Measurements from ENCODE around the gene FBXW11.

GRCh38 chr5:171986772-171987171, 19.7 kb downstream of the FBXW11 start:
- TF ChIP-seq EZH2 (IDR thresholded peaks at IDR 0.05; ENCODE audit: borderline replicate concordance, low read depth, low read length, poor library complexity, severe bottlenecking), result no peak
- TF ChIP-seq CTCF (conservative IDR thresholded peaks at IDR 0.05; ENCODE audit: low read depth, low read length), result no peak
